NK-92 treated with Interleukin-12 subunit alpha and Interleukin-12 subunit beta, amount 100 ng/mL, for 24 hours (cell line): ENCODE measurements around the gene WWC1.

Experiments used
- DNase-seq: peaks from one replicate; lab custom pipeline; 2025; lab: John Stamatoyannopoulos, UW

The WWC1 gene

GRCh38 chr5:168291342-168291963 is at the start of gene WWC1:
Gene WWC1 (plus strand): TSS chr5:168291645. CDS start chr5:168292153, 508 bp downstream.
- DNase-seq, result no peak

DNA sequence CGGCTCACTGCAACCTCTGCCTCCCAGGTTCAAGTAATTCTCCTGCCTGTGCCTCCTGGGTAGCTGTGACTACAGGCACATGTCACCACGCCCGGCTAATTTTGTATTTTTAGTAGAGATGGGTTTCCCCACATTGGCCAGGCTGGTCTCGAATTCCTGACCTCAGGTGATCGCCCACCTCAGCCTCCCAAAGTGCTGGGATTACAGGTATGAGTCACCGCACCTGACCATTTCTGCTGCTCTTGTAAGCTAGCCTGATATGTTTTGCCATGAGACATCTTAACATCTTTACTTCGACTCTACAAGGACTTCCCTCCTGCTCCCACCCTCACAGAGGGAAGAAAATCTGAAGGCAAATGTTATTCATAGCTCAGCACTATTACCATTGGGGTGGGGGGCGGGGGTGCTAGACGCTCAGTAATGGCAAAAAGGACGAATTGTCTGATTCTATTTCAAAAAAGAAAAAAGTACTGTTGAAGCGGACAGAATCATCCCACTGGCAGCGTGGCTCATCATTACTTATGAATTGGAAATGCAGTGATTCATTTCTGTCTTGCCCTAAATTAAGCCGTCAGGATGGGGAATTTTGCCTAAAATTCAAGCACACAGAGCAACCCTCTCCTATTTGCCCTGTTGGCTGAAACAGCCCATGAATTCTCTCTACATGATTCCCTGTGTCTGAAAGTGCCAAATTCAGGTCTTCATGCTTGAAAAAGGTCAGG is 46.4 kb upstream of the WWC1 start:
- no peak for DNase-seq

GRCh38 chr5:168249923-168250322 is 41.5 kb upstream of the WWC1 start:
- no peak for DNase-seq

DNA sequence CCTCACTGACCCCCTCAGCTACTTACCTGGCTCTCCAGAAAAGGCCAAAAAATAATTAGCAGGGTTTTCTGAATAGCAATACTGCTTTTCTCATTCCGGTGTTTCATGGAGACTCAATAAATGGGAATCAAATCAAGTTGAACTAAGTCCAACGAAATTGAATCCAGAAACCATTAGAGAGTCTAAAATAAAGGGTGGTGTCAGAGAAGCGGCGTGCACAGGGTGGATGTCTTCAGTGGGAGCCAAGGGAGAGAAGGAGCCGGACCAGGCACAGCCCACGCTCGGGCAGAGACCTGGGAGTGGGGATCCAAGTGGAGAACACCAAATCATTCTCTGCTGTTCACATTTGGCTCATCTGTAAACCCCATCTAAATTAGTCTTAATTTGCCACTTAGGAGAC is 40.2 kb upstream of the WWC1 start:
- DNase-seq, result no peak

GRCh38 chr5:168254013-168254693 is 37.3 kb upstream of the WWC1 start:
- DNase-seq, result no peak

DNA sequence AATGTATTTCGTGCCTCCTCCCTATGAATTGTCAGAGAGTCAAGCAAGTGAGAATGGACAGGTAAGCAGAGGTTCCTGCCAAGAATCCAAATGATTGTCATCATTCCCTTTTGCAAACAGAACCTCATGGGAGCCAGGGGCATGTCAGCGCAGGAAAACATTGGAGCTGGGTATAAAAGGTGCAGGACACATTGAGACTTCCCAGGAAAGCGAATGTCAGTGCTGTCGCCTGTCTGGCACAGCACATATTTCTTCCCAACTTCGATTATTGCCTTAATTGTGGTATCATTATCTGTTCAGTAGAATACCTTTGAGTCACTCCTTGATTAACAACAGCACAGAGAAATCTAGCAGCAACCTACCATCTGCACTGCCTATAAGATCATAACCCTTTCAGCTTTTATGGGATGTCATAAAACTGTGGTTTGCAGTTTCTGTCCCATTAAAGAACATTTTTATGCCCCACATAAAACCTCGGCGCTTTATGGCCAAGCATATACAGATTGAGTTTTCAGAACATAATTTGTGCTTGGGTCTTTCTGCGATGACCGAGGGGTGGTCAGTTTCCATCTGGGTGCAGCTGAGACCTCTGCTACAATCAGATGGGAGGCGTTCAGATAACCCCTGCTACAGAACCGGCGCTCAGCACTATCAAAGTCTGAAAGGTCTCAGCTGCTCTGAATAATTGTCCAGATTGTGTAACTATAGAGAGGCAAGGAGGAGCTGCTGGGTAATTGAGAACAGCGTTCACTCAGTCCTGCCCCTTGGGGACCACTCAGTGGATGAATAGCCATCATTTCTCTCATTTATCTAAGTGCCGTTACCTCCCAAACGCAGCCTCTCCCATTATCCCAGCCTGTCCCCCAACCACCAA is 30.9 kb upstream of the WWC1 start:
- no peak for DNase-seq

GRCh38 chr5:168261227-168261571 is 30.2 kb upstream of the WWC1 start:
- no peak for DNase-seq

DNA sequence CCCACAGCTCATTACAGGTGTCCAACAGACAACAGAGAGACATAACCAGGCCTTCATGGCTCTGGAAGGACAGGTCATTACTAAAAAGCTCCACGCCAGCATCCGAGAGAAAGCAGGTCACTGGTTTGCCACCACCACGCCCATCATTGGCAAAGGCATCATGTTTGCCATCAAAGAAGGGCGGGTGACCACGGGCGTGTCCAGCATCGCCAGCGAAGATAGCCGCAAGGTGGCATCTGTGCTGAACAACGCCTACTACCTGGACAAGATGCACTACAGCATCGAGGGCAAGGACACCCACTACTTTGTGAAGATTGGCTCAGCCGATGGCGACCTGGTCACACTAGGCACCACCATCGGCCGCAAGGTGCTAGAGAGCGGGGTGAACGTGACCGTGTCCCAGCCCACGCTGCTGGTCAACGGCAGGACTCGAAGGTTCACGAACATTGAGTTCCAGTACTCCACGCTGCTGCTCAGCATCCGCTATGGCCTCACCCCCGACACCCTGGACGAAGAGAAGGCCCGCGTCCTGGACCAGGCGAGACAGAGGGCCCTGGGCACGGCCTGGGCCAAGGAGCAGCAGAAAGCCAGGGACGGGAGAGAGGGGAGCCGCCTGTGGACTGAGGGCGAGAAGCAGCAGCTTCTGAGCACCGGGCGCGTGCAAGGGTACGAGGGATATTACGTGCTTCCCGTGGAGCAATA is 29.3 kb upstream of the WWC1 start:
- DNase-seq, result no peak

GRCh38 chr5:168263121-168263520 is 28.3 kb upstream of the WWC1 start:
- DNase-seq, result no peak

DNA sequence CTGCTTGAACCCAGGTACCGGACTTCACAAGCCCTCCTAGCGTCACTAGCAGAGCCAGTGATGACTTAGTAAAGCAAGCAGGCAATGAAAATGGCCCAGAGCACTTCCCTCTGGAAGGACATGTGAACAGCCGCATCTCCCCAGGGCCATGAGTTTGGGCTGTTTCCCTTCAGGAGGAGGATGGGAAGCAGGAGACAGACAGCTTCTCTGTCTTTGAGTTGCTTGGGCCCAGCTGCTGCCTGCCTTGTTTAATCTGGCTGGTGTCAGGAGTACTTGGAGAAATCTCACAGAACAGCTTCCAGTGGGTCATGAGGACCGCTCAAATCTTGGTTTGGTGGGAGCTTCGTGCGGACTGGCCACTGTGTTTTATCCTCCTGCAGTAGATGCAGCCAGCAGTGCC is 25.4 kb upstream of the WWC1 start:
- DNase-seq, result no peak

DNA sequence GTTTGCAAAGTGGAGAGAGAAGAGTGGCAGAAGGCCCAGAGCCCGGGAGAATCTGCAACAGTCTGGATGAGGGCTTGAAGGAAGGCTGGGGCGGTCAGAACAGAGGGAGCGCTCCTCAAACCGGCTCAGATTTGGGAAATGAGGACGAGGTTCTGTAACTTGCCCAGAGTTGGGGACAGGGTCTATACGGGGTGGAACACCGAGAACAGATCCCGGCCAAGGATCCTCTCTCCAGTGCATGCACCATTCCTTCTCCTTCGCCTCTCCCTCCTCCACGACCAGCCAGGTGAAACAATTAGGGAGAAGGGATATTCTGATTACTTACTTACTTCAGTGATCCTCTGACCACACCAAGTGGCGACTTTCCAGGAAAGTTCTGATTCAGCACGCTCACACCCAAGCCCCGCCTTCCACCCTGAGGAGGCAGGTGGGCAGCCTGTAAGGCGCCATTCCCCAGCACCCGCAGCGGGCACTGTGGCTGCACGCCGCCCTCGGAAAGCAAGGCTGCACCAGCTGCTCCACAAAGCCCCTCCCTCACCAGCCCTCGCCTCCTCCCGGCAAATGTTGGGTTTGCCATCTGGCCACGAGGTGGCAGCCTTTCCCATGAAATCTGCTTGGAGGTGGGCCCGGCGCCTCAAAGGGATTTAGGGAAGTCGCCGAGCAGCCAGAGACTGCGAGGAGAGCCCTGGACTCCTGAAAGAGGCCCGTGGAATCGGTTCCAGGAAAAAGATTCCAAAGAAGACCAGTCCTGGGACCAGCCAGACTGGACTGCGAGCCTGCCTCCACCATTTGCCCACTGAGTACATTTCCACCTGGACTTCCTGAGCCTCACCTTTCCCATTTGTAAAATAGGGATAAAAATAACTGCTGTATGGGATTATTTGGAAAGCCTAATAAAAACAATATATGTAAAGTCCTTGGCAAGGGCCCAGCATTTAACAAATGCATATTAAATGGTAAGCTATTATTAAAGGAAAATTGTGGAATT is 22.2 kb upstream of the WWC1 start:
- peak; percentile 46 for DNase-seq

DNA sequence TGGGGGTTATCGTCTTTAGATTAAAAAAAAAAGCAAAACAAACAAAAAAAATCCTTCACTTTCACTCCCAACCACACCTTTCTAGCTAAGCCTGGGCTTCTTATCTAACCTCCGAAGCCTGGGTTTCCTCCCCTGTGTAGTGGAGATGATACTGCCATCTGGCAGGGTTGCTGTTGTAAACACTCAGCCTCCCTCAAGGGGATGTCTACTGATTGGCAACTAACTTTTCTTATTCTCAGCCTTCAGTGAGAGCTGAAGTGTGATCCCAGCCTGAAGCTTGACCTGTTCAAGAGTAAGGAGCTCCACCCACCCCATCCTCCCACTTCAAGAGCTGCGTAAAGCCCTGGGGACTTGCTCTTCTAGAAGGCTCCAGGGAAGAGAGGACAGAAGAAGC is 21.5 kb upstream of the WWC1 start:
- DNase-seq, result no peak

DNA sequence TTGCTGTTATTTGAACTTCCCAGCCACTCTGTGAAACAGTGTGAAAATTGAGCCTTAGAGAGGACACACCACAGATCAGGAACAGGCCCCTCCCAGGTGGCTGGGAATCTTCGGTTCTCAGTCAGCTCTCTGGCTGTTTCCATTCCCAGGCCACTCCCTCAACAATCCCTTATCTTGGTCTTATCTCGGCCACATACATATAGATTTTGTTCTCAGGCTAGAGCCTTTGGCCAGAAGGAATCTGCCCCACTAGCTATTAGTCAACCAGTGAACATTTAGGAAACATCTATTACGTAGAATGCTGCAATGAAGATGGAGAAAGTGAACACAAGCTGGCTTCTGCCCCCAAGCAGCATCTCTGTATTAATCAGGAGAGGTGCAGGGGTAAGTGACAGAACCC is 21.0 kb upstream of the WWC1 start:
- DNase-seq, result no peak

DNA sequence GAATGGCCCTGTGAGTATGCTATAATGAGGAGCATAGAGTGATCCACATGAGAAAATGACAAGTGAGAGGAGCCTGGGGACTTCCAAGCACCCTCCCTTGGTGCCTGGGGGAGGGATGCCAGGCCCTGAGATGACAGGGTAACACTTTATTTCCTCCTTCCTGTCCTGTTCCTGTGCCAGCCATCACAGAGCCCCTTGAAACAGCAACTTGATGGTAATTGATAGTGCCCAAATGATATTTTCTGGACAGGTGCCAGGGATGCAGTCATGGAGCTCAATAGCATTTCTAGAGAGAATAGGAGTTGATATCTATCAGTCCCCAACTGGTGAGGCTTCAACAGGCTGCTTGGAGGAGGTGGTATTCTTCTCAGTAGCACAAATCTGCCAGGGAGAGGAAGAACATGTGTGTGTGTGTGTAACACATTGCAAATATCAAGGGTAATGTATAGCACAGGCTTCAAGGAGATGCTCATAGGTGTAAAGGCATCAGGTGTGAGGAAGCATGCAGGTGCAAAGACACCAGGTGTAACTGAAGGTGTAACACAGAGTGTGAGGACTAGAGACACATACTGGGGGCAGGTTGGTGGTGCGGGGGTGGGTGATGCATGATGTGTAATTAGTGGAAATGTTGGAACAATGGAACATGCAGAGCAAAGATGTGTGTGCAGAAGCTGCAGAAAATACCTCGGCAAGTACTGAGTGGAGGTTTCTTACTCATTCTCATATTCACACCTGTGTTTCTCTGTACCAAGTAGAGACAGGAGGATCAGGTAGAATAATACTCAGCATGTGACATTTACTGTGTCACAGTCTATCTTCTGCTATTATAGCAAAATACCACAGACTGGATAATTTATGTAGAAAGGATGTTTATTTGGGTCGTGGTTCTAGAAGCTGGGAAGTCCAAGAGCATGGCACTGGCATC is 18.1 kb upstream of the WWC1 start:
- no peak for DNase-seq

DNA sequence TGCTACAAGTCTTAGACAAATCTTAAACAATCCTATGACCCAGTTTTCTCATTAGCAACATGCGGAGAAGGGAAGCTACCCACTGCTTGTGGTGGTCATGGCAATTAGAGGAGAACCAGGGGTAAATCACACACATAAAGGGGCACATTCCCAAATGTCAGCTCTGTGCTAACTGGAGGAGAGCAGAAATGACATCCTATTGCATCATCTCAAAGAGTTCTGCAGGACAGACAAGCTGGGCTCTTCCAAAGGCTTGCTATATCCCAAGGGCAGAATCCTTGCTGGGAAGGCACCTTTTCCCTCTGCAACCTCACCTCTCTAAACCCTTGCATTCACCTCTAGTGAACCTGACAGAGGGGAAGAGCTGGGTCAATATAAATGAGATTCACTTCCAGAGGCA is 17.0 kb upstream of the WWC1 start:
- no peak for DNase-seq

- DNase-seq, result no peak
Observed at GRCh38 chr5:168275940-168276339, 15.5 kb upstream of the WWC1 start.

DNA sequence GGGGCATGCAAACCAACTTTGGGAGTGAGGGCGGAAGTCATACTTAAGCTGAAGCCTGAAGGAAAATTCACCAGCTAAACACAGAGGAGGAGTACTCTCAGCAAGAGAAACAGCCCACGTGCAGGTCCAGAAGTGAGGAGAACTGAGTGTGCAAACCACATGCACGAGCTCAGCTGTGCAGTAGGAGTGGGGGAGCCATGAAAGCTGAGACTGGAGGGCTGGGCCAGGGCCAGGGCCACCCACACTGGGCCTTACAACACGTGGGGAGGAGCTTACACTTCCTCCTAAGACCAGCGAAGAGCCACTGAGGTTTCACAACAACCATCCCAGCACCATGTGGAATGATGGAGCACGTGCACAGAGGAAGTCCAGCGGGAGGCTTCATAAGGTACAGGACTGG is 9.3 kb upstream of the WWC1 start:
- no peak for DNase-seq

GRCh38 chr5:168284809-168285208 is 6.6 kb upstream of the WWC1 start:
- no peak for DNase-seq

DNA sequence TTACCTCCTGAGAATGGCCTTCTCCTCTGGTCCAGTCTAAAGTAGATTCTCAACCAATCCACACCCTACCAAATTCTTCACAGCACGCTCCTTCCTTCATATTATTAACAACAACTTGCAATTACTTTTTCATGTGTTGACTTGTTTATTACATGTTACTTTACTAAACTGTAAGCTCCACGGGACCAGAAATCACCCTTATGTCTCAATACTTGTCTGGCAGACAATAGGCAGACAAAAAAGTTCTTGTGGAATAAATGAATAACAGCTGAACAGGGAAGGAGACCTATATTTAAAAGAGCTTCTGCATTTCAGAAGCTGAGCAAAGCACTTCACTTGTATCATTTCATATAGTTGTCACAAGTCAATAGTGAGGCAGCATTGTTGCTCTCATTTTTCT is 5.7 kb upstream of the WWC1 start:
- DNase-seq, result no peak

DNA sequence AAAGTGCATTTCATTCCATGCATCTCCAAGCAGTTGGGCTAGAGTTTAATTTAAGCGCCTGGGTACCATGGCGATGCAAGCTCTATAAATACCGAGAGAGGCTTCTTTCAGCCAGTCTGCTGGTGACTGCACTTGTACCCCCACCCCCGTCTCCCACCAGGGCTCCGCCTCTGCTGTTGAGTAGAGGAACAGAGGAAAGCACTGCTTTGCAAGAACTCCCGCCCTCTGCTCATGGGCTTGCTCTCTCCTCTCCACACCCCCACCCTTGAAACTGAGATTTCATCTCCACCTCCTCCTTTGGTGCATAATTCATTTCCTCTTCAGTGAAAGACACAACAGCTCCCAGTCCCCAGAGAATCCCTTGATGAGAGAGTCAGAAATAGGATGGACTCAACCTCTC is 5.1 kb upstream of the WWC1 start:
- no peak for DNase-seq
